T47D (cell line): Measurements from ENCODE around the gene BCOR.

Experiments used
- DNase-seq, 2 experiments: peaks; one replicate each; pipeline versions ENCODE4 v3.0.0 to v3.0.0-alpha.2; 2011 to 2012; ENCODE audit warnings: low read depth in 1 of 2, low spot score in 1 of 2
- JUND ChIP-seq: IDR thresholded peaks from 2 replicates; pipeline ENCODE4 v1.6.1; 2012; ENCODE audit warnings: low read depth
- in situ Hi-C: cut with HindIII; loops from 2 replicates; pipeline ENCODE4 v1.10.0; 2016; ENCODE audit warnings: low sequenced_read_pairs, low pct_unique_long_range_greater_than_20kb

Gene BCOR

DNA sequence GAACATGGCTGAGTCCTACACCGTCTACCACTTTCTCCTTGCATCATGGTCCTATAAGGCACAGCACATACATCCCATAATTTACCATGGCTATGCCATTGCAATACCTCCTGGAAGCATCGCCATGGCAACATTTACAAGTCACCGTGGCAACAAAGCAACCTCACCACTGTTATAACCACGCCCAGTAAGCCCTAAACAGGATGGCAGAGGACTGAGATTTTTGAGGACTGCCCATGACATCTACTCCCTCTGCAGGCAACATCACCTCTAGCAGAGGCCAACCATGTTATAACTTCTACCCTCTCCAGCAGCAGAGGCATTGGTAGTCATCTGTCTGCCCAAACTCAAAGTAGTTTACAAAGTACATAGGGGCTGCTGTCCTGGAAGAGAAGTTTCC is 29.7 kb downstream of the BCOR start:
- DNase-seq: peak in 1 of 2 experiments; percentile 63
- in situ Hi-C loops: no loop called here
- no peak for TF ChIP-seq JUND

GRCh38 chrX:40066700-40067099 is 31.1 kb downstream of the BCOR start:
- in situ Hi-C loops: no loop called here
- no peak for DNase-seq
- no peak for TF ChIP-seq JUND

GRCh38 chrX:40065296-40066046 is 32.3 kb downstream of the BCOR start:
- no peak for DNase-seq
- TF ChIP-seq JUND: no peak
- in situ Hi-C loops: no loop called here

DNA sequence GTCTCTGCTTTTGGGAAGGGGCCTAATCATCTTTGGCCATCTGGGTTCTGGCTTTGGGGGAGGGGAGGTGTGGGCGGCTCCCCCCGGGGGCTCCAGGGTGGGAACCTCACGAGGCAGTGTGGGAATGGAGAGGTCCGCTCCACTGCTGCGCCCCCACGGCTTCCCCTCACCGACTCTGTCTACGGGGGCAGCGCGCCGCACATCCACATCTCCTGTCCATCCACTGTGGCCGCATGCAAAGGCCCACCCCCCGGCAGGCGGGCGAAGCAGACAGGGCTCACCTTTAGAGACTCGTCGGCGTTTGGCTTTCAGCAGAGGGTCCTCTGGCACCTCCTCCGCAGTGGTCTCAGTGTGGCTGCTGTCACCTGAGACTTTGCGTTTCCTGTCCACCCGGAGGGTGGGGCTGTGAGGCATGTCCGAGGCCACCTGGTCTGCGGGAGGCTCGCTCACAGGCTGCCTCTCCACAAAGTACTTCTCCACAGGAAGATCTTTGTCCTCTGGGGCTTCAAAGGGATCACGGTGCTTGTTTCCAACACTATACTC is 33.6 kb downstream of the BCOR start:
- no peak for TF ChIP-seq JUND
- DNase-seq: no peak
- in situ Hi-C loops: no loop called here

GRCh38 chrX:40063555-40063954 is 34.2 kb downstream of the BCOR start:
- in situ Hi-C loops: no loop called here
- TF ChIP-seq JUND: no peak
- DNase-seq: no peak

GRCh38 chrX:40062525-40063155 is 35.1 kb downstream of the BCOR start:
- DNase-seq: no peak
- in situ Hi-C loops: no loop called here
- TF ChIP-seq JUND: no peak

DNA sequence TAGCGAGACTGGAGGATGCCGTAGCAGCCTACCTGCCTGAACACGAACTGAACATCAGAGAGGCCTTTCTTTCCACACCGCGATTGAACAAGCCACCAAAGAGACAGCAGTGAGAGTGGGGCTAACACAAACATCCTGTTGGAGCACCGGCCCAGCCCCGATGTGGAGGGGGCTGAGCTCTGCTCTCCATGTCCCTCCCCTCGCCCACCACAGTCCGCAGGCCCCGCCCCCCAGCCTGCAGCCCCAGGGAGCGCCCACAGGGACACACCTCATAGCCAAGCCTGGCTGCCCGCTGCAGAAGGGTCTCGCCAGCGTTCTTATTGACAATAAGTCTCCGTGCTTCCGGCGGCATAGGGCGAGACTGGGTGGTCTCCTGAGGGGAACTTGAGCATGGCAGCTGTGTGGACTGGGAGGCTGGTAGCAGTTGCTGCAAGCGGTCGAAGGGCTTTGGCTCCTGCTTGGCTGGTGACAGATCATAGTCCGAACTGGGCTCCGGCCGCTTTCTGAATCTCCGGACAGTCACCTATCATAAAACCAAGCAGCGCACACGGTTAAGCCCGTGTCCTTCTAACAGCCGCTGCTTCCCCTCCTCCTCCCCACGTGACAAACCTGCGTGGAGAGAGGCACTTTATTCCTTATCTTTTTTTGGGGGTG is 35.8 kb downstream of the BCOR start:
- no peak for DNase-seq
- TF ChIP-seq JUND: no peak

DNA sequence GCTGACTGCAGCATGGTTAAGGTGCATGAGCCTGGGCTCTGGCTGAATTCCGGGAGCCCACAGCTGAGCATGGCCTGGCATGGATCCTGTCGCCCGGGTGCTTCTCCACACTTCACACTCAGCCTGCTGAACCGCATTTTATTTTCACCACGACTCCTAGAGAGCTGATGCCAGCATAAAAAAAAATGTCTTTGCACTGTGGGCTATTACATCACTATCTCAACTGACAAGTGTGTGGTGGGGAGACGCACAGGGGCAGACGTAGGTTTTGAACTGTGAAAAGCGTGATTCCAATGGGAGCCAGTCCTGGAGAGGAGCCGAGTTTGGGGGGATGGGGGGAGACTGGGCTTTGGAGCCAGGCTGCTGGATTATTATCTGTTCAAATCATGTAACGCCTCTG is 36.8 kb downstream of the BCOR start:
- in situ Hi-C loops: no loop called here

More for the DNA sequence above, 35.8 kb downstream of the BCOR start:
- in situ Hi-C loops: no loop called here

DNA sequence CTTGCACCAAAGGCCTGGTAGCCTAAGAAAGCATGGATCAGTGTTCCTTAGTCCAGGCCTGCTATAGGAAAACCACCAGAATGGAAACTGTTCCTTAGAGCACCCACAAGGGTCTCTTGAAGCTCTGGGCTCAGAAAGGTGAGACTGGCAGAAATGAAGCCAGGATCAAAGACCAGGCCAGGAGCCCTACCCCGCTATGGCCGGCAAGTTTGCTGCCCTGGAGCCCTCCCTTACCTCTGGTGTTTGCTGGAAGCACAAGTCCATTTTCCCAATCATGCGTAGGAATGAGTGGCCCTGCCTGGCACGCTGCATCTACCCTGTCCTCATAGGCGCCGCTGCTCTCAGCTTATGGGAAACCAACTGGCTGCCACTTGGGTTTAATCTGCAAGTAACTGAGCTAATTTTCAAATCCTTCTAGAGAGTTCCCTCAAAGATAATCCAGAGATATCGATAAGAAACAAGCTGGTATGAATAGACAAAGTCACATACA is 37.4 kb downstream of the BCOR start:
- in situ Hi-C loops: no loop called here
- TF ChIP-seq JUND: no peak
- DNase-seq: no peak

More for the DNA sequence above, 36.8 kb downstream of the BCOR start:
- TF ChIP-seq JUND: no peak
- DNase-seq: no peak

- in situ Hi-C loops: no loop called here
- DNase-seq: no peak
- TF ChIP-seq JUND: no peak
Measured at GRCh38 chrX:40058719-40059118, 39.0 kb downstream of the BCOR start.

- no peak for TF ChIP-seq JUND
- DNase-seq: no peak
- in situ Hi-C loops: no loop called here
Measured at GRCh38 chrX:40057405-40057804, 40.4 kb downstream of the BCOR start.

DNA sequence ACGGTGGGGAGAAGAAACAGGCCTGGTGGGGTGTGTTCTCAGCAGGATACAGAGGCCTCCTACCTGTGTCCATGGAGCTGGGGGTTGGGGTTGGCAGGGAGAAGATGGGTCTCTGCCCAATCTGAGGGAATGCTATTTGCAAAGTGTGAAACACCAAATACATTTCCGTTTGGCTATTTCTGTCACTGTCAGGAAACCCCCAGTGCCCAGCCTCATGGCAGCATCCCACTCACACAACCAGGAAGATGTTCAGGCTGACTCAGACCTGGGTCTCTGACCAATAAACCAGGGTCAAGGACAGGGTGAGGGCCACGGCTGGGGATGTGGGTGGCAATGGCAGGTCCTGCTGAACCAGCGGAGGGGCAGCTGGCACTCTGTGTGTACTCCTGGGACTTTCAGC is 41.3 kb downstream of the BCOR start:
- no peak for DNase-seq
- TF ChIP-seq JUND: no peak
- in situ Hi-C loops: no loop called here

DNA sequence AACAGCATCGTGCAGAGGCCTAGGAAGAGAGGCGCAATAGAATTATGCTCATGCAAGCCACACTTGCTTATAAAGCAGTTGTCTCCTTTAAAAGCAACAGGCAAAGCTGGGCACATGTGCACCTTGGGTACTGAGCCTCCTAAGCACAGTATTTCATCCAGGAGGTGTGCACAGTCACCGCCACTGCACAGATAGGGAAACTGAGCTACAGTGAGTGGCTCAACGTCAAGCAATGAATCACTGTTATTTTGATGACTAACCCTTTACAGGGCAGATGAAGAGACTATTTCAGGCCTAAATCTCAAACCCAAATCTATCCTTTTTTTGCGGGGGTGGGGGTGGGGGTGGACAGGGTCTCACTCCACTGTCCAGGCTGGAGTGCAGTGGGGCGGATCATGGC is 42.3 kb downstream of the BCOR start:
- TF ChIP-seq JUND: no peak
- no peak for DNase-seq
- in situ Hi-C loops: no loop called here
